IMR-90 (cell line): ENCODE results near the gene HES7. TPM values are rescaled to one million over a fixed set of nuclear protein-coding genes. Genes with fewer than 3 reads are reported as not detected.

Experiments used
- ATAC-seq: fragments of 200-7000 bp; cut with Tn5 transposase; 2 replicates; pipeline ENCODE4 v1.9.1; 2020; ENCODE audit warnings: low read depth, mild to moderate bottlenecking, moderate library complexity
- BruUV-seq: library from RNA; stranded (reverse); fragments of 400-500 nt; replicated peaks from 2 replicates; lab custom pipeline; 2021; lab: Mats Ljungman, UMichigan
- CTCF ChIA-PET: fragments of 300-600 bp; formaldehyde crosslinking; extraction: SDS; loops from one replicate; lab custom pipeline; 2021; ENCODE audit warnings: antibody characterized with exemption; lab: Yijun Ruan, JAX
- POLR2A ChIA-PET: fragments of 300-600 bp; sonication (Branson Sonifier 250); formaldehyde crosslinking; loops from one replicate; lab custom pipeline; 2022; ENCODE audit warnings: antibody characterized with exemption; ENCODE audit not compliant: unreplicated experiment; lab: Charles Lee
- DNase-seq: peaks from one replicate; pipeline ENCODE4 v3.0.0; 2013
- H2AFZ ChIP-seq: replicated peaks from 2 replicates; pipeline ENCODE3; 2013; ENCODE audit warnings: low read length, mild to moderate bottlenecking; ENCODE audit not compliant: poor library complexity
- H2AK5ac ChIP-seq: 2 replicates; pipeline ENCODE4 v1.6.1; 2013; ENCODE audit warnings: low read depth, low read length, inconsistent platforms
- H2AK9ac ChIP-seq: replicated peaks from 2 replicates; pipeline ENCODE3; 2013; ENCODE audit warnings: mild to moderate bottlenecking, low read depth, low read length, moderate library complexity; ENCODE audit not compliant: poor library complexity
- H2BK120ac ChIP-seq: 2 replicates; pipeline ENCODE4 v1.6.1; 2013; ENCODE audit warnings: low read depth, low read length, inconsistent platforms
- H2BK15ac ChIP-seq: 3 replicates; pipeline ENCODE4 v1.6.1; 2013; ENCODE audit warnings: low read depth, low read length, inconsistent platforms
- H2BK20ac ChIP-seq: 2 replicates; pipeline ENCODE4 v1.6.1; 2013; ENCODE audit warnings: low read depth, mild to moderate bottlenecking, inconsistent platforms, low read length, moderate library complexity
- H2BK5ac ChIP-seq: 2 replicates; pipeline ENCODE4 v1.6.1; 2013; ENCODE audit warnings: mild to moderate bottlenecking, low read depth, low read length, inconsistent platforms; ENCODE audit not compliant: poor library complexity, severe bottlenecking
- H3K14ac ChIP-seq: replicated peaks from 2 replicates; pipeline ENCODE4 v1.6.1; 2013; ENCODE audit warnings: low read depth, low read length, inconsistent platforms
- H3K18ac ChIP-seq: 2 replicates; pipeline ENCODE4 v1.6.1; 2013; ENCODE audit warnings: low read depth, low read length, control low read depth
- H3K23ac ChIP-seq: 2 replicates; pipeline ENCODE4 v1.6.1; 2013; ENCODE audit warnings: low read depth, low read length, inconsistent platforms
- H3K27ac ChIP-seq: 2 replicates; pipeline ENCODE4 v1.5.1; 2013; ENCODE audit warnings: mild to moderate bottlenecking, control low read depth, low read length; ENCODE audit not compliant: insufficient read depth
- H3K27me3 ChIP-seq: 2 replicates; pipeline ENCODE4 v1.6.1; 2013; ENCODE audit warnings: low read length; ENCODE audit not compliant: control insufficient read depth, insufficient read depth
- H3K36me3 ChIP-seq: 2 replicates; pipeline ENCODE4 v1.6.1; 2013; ENCODE audit warnings: low read length, mixed read lengths; ENCODE audit not compliant: control insufficient read depth, insufficient read depth
- H3K4ac ChIP-seq: 2 replicates; pipeline ENCODE4 v1.6.1; 2013; ENCODE audit warnings: low read depth, low read length, inconsistent platforms
- H3K4me1 ChIP-seq: 2 replicates; pipeline ENCODE4 v1.6.1; 2013; ENCODE audit warnings: low read length, mixed read lengths; ENCODE audit not compliant: control insufficient read depth, insufficient read depth
- H3K4me2 ChIP-seq: 2 replicates; pipeline ENCODE4 v1.6.1; 2013; ENCODE audit warnings: low read depth, mild to moderate bottlenecking, control low read depth, low read length, moderate library complexity
- H3K4me3 ChIP-seq: 2 replicates; pipeline ENCODE4 v1.5.1; 2013; ENCODE audit warnings: low read depth, mild to moderate bottlenecking, control low read depth, low read length, moderate library complexity; ENCODE audit not compliant: insufficient read depth
- H3K56ac ChIP-seq: 2 replicates; pipeline ENCODE4 v1.6.1; 2013; ENCODE audit warnings: low read length, inconsistent platforms; ENCODE audit not compliant: insufficient read depth; ENCODE audit errors: extremely low read depth
- H3K79me1 ChIP-seq, 2 experiments: 2 replicates each; pipeline ENCODE4 v1.6.1; 2013; ENCODE audit warnings: low read length in 2 of 2, inconsistent platforms in 1 of 2, low read depth in 1 of 2
- H3K9ac ChIP-seq: 2 replicates; pipeline ENCODE4 v1.6.1; 2013; ENCODE audit warnings: low read depth, low read length, control low read depth
- H3K9me1 ChIP-seq: 2 replicates; pipeline ENCODE4 v1.6.1; 2013; ENCODE audit warnings: low read length, inconsistent platforms; ENCODE audit not compliant: insufficient read depth
- H3K9me3 ChIP-seq: 2 replicates; pipeline ENCODE4 v1.6.1; 2013; ENCODE audit warnings: low read length; ENCODE audit not compliant: control insufficient read depth, insufficient read depth
- H4K20me1 ChIP-seq: 2 replicates; pipeline ENCODE4 v1.6.1; 2013; ENCODE audit warnings: low read length, inconsistent platforms; ENCODE audit not compliant: insufficient read depth
- H4K5ac ChIP-seq: 2 replicates; pipeline ENCODE4 v1.6.1; 2013; ENCODE audit warnings: mild to moderate bottlenecking, low read depth, low read length, control low read depth
- H4K8ac ChIP-seq, 2 experiments: 2 replicates each; pipeline ENCODE4 v1.6.1; 2013; ENCODE audit warnings: low read depth in 2 of 2, low read length in 2 of 2, control low read depth in 1 of 2, inconsistent platforms in 1 of 2
- H4K91ac ChIP-seq: 2 replicates; pipeline ENCODE4 v1.6.1; 2013; ENCODE audit warnings: low read depth, low read length, inconsistent platforms; ENCODE audit not compliant: insufficient read depth
- CEBPB ChIP-seq: IDR thresholded peaks from 2 replicates; pipeline ENCODE4 v1.6.1; 2012; ENCODE audit warnings: low read depth, low read length, improper control_type of control experiment
- CHD1 ChIP-seq: IDR thresholded peaks from 2 replicates; pipeline ENCODE4 v1.6.1; 2012; ENCODE audit warnings: low read depth, low read length, improper control_type of control experiment
- CTCF ChIP-seq: conservative IDR thresholded peaks from 2 replicates; pipeline ENCODE4 v1.5.1; 2012; ENCODE audit warnings: mild to moderate bottlenecking, low read depth, low read length, improper control_type of control experiment
- ELK1 ChIP-seq: fragments of 150-350 bp; IDR thresholded peaks from 2 replicates; pipeline ENCODE4 v1.6.1; 2016; ENCODE audit warnings: low read depth, mild to moderate bottlenecking, low read length, moderate library complexity, borderline replicate concordance
- FOS ChIP-seq: fragments of 150-350 bp; IDR thresholded peaks from 2 replicates; pipeline ENCODE4 v1.6.1; 2016; ENCODE audit warnings: low read depth, low read length
- MAFK ChIP-seq: IDR thresholded peaks from 2 replicates; pipeline ENCODE4 v1.6.1; 2012; ENCODE audit warnings: low read depth, low read length, improper control_type of control experiment
- MAZ ChIP-seq: IDR thresholded peaks from 2 replicates; pipeline ENCODE4 v1.6.1; 2012; ENCODE audit warnings: low read depth, mild to moderate bottlenecking, low read length, improper control_type of control experiment, moderate library complexity, borderline replicate concordance
- MXI1 ChIP-seq: IDR thresholded peaks from 2 replicates; pipeline ENCODE4 v1.6.1; 2012; ENCODE audit warnings: low read depth, mild to moderate bottlenecking, low read length, moderate library complexity, borderline replicate concordance
- NFE2L2 ChIP-seq: fragments of 150-350 bp; IDR thresholded peaks from 2 replicates; pipeline ENCODE4 v1.6.1; 2016; ENCODE audit warnings: low read depth, mild to moderate bottlenecking, low read length
- POLR2A ChIP-seq: IDR thresholded peaks from 2 replicates; pipeline ENCODE4 v1.6.1; 2012; ENCODE audit warnings: mild to moderate bottlenecking, low read depth, low read length
- RCOR1 ChIP-seq: IDR thresholded peaks from 2 replicates; pipeline ENCODE4 v1.6.1; 2012; ENCODE audit warnings: mild to moderate bottlenecking, low read length, improper control_type of control experiment; ENCODE audit not compliant: insufficient replicate concordance
- RFX5 ChIP-seq: IDR thresholded peaks from 2 replicates; pipeline ENCODE4 v1.8.0; 2012; ENCODE audit warnings: low read depth, mild to moderate bottlenecking, low read length, moderate library complexity
- SMC3 ChIP-seq: fragments of 150-350 bp; IDR thresholded peaks from 2 replicates; pipeline ENCODE4 v1.6.1; 2016; ENCODE audit warnings: low read depth, mild to moderate bottlenecking, antibody characterized with exemption, low read length, moderate library complexity
- USF2 ChIP-seq: fragments of 150-350 bp; IDR thresholded peaks from 2 replicates; pipeline ENCODE4 v1.6.1; 2017; ENCODE audit warnings: mild to moderate bottlenecking, antibody characterized with exemption, low read length, low read depth
- WGBS, 2 experiments: methylation state at CpG; one replicate each; pipeline versions ENCODE4 v1.1.5 to v1.1.7; 2013; ENCODE audit warnings: missing lambda C conversion rate in 2 of 2; ENCODE audit not compliant: insufficient read length in 1 of 2; ENCODE audit errors: extremely low coverage in 2 of 2; 5-methylcytosine and 5-hydroxymethylcytosine counted together
- dilution Hi-C: fragments of 300-500 bp; cut with HindIII; formaldehyde crosslinking; loops from one replicate; pipeline ENCODE4 v1.14.3; 2018; ENCODE audit warnings: low sequenced_read_pairs; ENCODE audit not compliant: unreplicated experiment
- in situ Hi-C: fragments of 300-500 bp; cut with MboI; formaldehyde crosslinking; loops from 3 replicates; pipeline ENCODE4 v1.14.3; 2019; ENCODE audit warnings: low sequenced_read_pairs, inconsistent platforms, mixed read lengths
- intact Hi-C: fragments of 100-400 bp; cut with micrococcal nuclease; formaldehyde crosslinking; loops from 2 replicates; pipeline ENCODE4 v1.10.0; 2022
- polyA plus RNA-seq, 3 experiments: library from polyadenylated mRNA; depleted of rRNA; stranded (reverse); fragments of >200 nt; gene quantifications; 2 replicates each; pipeline ENCODE4 v1.2.3, GENCODE V29; 2012; ENCODE audit warnings: low replicate concordance in 1 of 3
- total RNA-seq: library from RNA; depleted of rRNA; stranded (reverse); fragments of >200 nt; gene quantifications from 2 replicates; pipeline ENCODE4 v1.2.3, GENCODE V29; 2012

Gene HES7
- total and polyA plus RNA-seq, 2 of the 4 experiments (the other 2 are of a cell fraction) = 0.43 TPM; not detected in 1

GRCh38 chr17:8075081-8075480 is 48.8 kb downstream of the HES7 start:
- Histone ChIP-seq H4K91ac (no peak overlapping the region), H3K9ac (no peak overlapping the region), H4K5ac (no peak overlapping the region), H3K27ac (no peak overlapping the region), H3K18ac (no peak overlapping the region), H3K9me3 (no peaks in the 10 kb centered on the region), H3K79me1 (no peaks in the 10 kb centered on the region), H4K8ac (no peak overlapping the region), H3K14ac (no peak overlapping the region), H4K20me1 (no peaks in the 10 kb centered on the region), H2BK5ac (no peak overlapping the region), H2AFZ (no peak overlapping the region), H3K4me2 (no peak overlapping the region), H2BK20ac (no peak overlapping the region), H3K23ac (no peak overlapping the region), H2AK5ac (no peak overlapping the region), H3K4ac (no peak overlapping the region), H3K56ac (no peak overlapping the region), H3K4me1 (0 out of 2 replicates have a peak, but pooled peaks cover 1% of the 10 kb centered on the region), H2BK15ac (no peak overlapping the region), H3K27me3 (peaks cover 82% of the 10 kb centered on the region), H3K9me1 (no peaks in the 10 kb centered on the region), H2BK120ac (no peak overlapping the region), H3K36me3 (no peaks in the 10 kb centered on the region), H2AK9ac (no peak overlapping the region), H3K4me3 (no peak overlapping the region)
- no peak for DNase-seq
- no peak for ATAC-seq
- in situ Hi-C loops = loop anchor here (25.0 kb wide), 2 partner anchors 237 to 687 kb away; partner anchors contain the start of genes ARHGEF15 and SPDYE4
- ChIA-PET CTCF (interaction anchor here (0.6 to 1.7 kb wide), 2 partner anchors 44 to 82 kb away, joined by 3 to 4 read pairs; no protein-coding TSS in a partner anchor), POLR2A (no interaction called here)
- intact Hi-C loops = no loop called here
- TF ChIP-seq MAFK = no peak
- no peak for TF ChIP-seq CEBPB
- TF ChIP-seq MXI1 = no peak
- no peak for TF ChIP-seq USF2
- TF ChIP-seq FOS = no peak
- TF ChIP-seq CHD1 = no peak
- no peak for TF ChIP-seq POLR2A
- no peak for TF ChIP-seq NFE2L2
- TF ChIP-seq ELK1 = no peak
- TF ChIP-seq MAZ = no peak
- no peak for TF ChIP-seq CTCF
- TF ChIP-seq RFX5 = no peak
- TF ChIP-seq SMC3 = no peak
- no peak for TF ChIP-seq RCOR1
- no TSS peak for BruUV-seq
- WGBS, 2 experiments = 14% methylated on average over 1 of the region's 3 CpGs; no CpG with 5 or more reads in 1 of the 2 experiments
- dilution Hi-C loops = no loop called here
